Measurements from ENCODE around the gene GALNT1. TPM values are rescaled to one million over a fixed set of nuclear protein-coding genes. Genes with fewer than 3 reads are reported as not detected.

The GALNT1 gene
- total RNA-seq, 1 donor from 2014 or later, result 74.5 TPM

DNA sequence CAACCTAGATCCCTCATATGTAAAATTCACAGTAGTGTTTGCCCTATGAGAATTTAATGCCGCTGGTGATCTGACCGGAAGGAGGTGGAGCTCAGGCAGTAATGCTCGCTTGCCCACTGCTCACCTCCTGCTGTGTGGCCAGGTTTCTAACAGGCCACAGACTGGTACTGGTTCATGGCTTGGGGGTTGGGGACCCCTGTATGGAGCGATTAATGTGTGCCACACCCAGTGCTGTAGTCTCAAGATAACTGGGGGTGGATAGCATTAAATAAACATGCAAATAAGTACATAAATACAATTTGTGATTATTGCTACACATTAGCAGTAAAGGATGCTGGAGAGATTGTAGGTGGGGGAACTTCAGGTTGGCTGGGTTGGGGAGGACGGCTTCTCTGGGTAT lies 3.2 kb downstream of the GALNT1 start:
- Histone ChIP-seq H3K4me3 (no peak overlapping the region), H3K9me3 (peaks cover 8% of the 10 kb centered on the region), H3K4me1 (peaks cover 8% of the 10 kb centered on the region), H3K27me3 (no peaks in the 10 kb centered on the region), H3K36me3 (no peaks in the 10 kb centered on the region), H3K27ac (no peak overlapping the region)
- DNase-seq (no peak), ATAC-seq (no peak)
- no peak for TF ChIP-seq CTCF (IDR thresholded peaks at IDR 0.05)
- intact Hi-C loops (cut with DNase I), result loop anchor here (10.0 kb wide), 1 partner anchor 180 kb away; no protein-coding TSS in a partner anchor

GRCh38 chr18:35585608-35586007 lies 4.1 kb downstream of the GALNT1 start:
- Histone ChIP-seq H3K4me1 (peaks cover 8% of the 10 kb centered on the region), H3K27ac (no peak overlapping the region), H3K36me3 (no peaks in the 10 kb centered on the region), H3K27me3 (no peaks in the 10 kb centered on the region), H3K4me3 (no peak overlapping the region), H3K9me3 (peaks cover 8% of the 10 kb centered on the region)
- no peak for DNase-seq
- intact Hi-C loops (cut with DNase I), result loop anchor here (10.0 kb wide), 1 partner anchor 181 kb away; no protein-coding TSS in a partner anchor
- ATAC-seq, result no peak
- no peak for TF ChIP-seq CTCF (IDR thresholded peaks at IDR 0.05)

DNA sequence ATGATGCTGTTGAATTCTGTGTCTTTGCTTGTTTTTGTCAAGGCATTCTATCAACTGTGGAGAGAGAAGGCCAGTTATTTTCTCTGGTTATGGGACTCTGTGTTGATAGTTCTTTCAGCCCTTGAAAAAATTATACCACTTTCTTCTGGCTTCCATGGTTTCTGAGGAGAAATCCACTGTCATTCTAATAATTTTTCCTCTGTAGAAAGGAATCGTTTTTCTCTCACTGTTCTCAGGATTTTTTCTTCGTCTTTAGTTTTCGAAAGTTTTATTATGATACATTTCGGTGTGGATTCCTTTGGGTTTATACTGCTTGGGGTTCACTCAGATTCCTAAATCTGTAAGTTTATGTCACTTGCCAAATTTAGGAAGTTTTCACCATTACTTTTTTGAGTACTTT lies 6.6 kb downstream of the GALNT1 start:
- H3K36me3 ChIP-seq, result no peaks in the 10 kb centered on the region
- DNase-seq (no peak), ATAC-seq (no peak)
- intact Hi-C loops (cut with DNase I), result loop anchor here (10.0 kb wide), 1 partner anchor 183 kb away; no protein-coding TSS in a partner anchor
- TF ChIP-seq CTCF (IDR thresholded peaks at IDR 0.05), result no peak
- H3K4me3 ChIP-seq, result no peak overlapping the region
- H3K27ac ChIP-seq, result no peak overlapping the region
- H3K9me3 ChIP-seq, result peaks cover 8% of the 10 kb centered on the region
- no peaks in the 10 kb centered on the region for H3K27me3 ChIP-seq
- peaks cover 19% of the 10 kb centered on the region for H3K4me1 ChIP-seq

GRCh38 chr18:35588995-35589394 lies 7.5 kb downstream of the GALNT1 start:
- peak; percentile 55 for ATAC-seq
- no peaks in the 10 kb centered on the region for H3K27me3 ChIP-seq
- DNase-seq, result no peak
- no peaks in the 10 kb centered on the region for H3K36me3 ChIP-seq
- no peak overlapping the region for H3K4me3 ChIP-seq
- no peak for TF ChIP-seq CTCF (IDR thresholded peaks at IDR 0.05)
- peaks cover 18% of the 10 kb centered on the region for H3K4me1 ChIP-seq
- no peak overlapping the region for H3K27ac ChIP-seq
- intact Hi-C loops (cut with DNase I), result loop anchor here (10.0 kb wide), 1 partner anchor 184 kb away; no protein-coding TSS in a partner anchor
- peaks cover 8% of the 10 kb centered on the region for H3K9me3 ChIP-seq

DNA sequence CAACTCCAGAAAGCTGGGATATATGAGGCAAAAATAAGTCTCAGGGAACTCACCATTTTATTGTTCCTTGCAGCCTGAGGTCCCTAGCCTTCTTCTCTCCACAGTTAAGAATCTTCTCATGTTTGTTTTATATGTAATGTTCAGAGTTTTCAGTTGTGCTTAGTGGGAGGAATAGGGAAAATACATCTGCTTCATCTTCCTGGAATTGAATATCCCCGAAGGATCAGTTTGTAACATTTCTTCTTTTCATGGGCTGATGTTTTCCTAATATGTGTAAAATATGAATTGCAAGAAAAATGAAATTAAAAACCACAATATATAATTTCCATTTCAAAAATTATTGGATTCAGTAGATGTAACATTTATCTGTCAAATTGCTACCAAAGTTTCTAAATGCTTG lies 8.0 kb downstream of the GALNT1 start:
- H3K27ac ChIP-seq, result no peak overlapping the region
- peaks cover 18% of the 10 kb centered on the region for H3K4me1 ChIP-seq
- no peaks in the 10 kb centered on the region for H3K36me3 ChIP-seq
- DNase-seq, result no peak
- peaks cover 8% of the 10 kb centered on the region for H3K9me3 ChIP-seq
- no peaks in the 10 kb centered on the region for H3K27me3 ChIP-seq
- intact Hi-C loops (cut with DNase I), result loop anchor here (10.0 kb wide), 1 partner anchor 185 kb away; no protein-coding TSS in a partner anchor
- no peak overlapping the region for H3K4me3 ChIP-seq
- ATAC-seq, result no peak
- TF ChIP-seq CTCF (IDR thresholded peaks at IDR 0.05), result no peak

DNA sequence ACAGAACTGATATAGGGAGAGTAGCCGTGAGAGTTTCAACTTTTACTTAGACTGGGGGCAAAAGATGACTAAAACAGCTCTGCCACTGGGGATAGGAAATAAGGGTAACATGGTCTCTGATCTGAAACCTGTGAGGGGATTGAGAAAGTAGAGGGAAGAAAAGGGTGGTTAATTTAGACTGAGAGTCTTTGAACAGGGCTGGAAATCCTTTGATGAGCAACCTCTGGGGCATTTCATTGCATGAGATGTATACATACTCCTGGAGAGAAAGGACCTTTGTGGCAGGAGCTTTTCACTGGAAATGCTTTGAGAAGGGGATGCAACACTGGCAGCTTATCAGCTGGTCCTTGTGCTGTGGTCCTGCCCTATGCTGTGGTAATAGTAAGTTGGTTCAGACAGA lies 9.4 kb downstream of the GALNT1 start:
- DNase-seq, result no peak
- intact Hi-C loops (cut with DNase I), result no loop called here
- Histone ChIP-seq H3K4me3 (no peak overlapping the region), H3K9me3 (peaks cover 8% of the 10 kb centered on the region), H3K36me3 (no peaks in the 10 kb centered on the region), H3K27me3 (no peaks in the 10 kb centered on the region), H3K27ac (no peak overlapping the region), H3K4me1 (peaks cover 20% of the 10 kb centered on the region)
- no peak for ATAC-seq
- TF ChIP-seq CTCF (IDR thresholded peaks at IDR 0.05), result no peak
